GM18867 (cell line): ENCODE measurements around the gene UBE2U.

ENCODE experiments used
- ATAC-seq: cut with Tn5 transposase; IDR thresholded peaks from one replicate; pipeline ENCODE4 v1.9.1; 2021; ENCODE audit warnings: mild to moderate bottlenecking, moderate library complexity; ENCODE audit not compliant: unreplicated experiment

The UBE2U gene

DNA sequence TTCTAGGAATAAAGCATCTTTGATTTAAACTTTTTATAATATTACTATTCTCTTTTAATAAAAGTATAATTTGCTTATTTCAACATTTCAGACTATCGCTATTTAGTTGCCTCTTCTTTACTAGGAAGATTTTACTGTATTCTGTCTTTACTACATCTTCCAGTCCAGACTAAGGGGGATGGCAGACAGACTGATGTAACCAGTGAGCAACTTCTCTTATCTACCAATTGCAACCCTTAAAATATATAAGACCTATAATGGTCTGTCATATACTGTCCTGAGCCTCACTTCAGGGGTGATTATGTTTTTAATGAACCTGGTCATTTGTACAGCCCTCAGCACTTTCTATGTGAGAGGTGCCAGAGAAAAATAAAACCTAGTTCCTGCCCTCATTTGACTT lies 87.0 kb downstream of the UBE2U start:
- no peak for ATAC-seq

- ATAC-seq: no peak
Measured at GRCh38 chr1:64291931-64292330, 88.5 kb downstream of the UBE2U start.

DNA sequence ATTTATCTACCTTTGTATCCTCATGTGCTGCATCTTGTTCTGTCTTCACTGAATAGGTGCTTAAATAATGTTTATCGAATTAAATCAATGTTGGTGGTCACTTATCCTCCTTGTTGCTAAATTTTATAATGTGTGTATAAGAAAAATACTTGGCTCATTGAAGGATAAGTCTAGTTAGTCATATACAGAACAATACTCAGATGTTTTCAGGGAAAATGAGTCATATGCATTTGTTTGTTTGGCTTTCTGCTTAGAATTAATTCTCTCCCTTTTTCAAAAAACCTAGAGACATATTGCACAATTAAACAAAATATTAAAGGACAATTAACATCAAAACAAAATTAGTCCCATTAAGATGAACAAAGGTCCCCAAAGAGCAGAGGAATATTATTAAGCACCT lies 89.0 kb downstream of the UBE2U start:
- no peak for ATAC-seq

DNA sequence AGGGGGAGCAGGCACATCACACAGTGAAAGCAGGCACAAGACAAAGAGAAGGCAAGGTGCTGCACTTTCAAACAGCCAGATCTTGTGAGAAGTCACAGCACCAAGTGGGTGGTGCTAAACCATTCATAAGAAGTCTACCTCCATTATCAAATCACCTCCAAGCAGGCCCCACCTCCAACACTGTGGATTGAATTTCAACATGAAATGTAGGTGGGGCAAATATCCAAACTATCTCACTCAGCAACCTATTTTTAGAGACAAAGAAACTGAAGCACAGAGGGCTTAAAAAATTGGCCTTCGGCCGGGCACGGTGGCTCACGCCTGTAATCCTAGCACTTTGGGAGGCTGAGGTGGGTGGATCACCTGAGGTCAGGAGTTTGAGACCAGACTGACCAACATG lies 90.4 kb downstream of the UBE2U start:
- ATAC-seq: no peak

GRCh38 chr1:64295136-64295535 lies 91.7 kb downstream of the UBE2U start:
- no peak for ATAC-seq

DNA sequence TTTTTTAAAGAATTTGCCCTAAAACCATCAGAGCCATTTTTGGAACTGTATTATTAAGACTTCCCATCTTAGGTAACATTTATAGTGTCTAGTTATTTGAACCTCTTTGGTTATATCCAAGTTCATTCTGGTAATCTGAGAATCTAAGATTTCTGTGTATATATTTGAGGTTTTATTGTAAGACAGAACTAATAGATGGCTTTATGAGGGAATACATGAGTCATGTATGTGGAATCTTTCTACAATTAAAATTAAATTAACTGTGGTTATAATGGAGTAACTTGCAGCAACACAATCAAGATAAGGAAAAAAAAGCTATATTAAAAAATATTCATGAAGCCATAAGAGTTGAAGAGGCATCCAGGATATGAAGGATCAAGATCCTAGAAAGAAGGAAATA lies 92.1 kb downstream of the UBE2U start:
- no peak for ATAC-seq

GRCh38 chr1:64296459-64296858 lies 93.0 kb downstream of the UBE2U start:
- ATAC-seq: no peak

GRCh38 chr1:64302194-64302593 lies 98.8 kb downstream of the UBE2U start:
- ATAC-seq: no peak

- ATAC-seq: no peak
Measured at GRCh38 chr1:64302971-64303370, 99.5 kb downstream of the UBE2U start.

- ATAC-seq: no peak
Measured at GRCh38 chr1:64304823-64305222, 101.4 kb downstream of the UBE2U start.

GRCh38 chr1:64308866-64309265 lies 105.4 kb downstream of the UBE2U start:
- no peak for ATAC-seq

DNA sequence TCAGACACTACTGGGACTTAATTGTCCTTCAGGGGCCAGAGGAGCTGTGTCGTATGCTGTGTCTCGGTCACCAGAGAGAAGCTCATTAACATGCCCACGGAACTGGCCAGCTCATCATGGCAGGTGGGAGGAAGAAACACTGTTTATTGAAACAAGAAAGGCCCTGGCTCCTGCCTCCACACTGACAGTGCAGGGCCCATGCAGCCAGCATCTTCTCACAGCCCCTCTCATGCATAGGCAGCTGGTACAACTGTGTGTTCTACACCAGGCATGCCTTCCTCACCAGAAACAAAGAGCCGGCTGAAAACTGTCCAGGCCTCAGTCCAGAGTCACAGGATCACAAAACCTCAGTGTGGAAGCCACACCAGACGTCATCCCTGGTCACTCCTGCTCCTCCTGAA lies 106.0 kb downstream of the UBE2U start:
- ATAC-seq: no peak

DNA sequence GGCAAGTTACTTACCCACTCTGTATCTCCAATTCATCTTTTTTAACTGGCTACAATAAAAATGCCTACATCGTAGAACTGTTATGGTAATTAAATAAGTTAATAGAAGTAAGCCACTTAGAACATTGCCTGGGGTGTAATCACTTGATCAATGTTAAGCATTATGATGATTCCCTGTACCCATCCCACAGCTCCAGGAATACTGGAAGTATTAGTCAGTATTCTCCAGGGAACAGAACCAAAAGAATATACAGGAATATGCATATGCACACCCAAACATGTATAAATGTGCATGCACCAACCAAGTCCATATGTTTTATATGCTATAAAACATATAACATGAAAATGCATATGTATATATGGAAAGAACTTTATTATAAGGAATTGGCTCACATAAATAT lies 107.3 kb downstream of the UBE2U start:
- no peak for ATAC-seq

DNA sequence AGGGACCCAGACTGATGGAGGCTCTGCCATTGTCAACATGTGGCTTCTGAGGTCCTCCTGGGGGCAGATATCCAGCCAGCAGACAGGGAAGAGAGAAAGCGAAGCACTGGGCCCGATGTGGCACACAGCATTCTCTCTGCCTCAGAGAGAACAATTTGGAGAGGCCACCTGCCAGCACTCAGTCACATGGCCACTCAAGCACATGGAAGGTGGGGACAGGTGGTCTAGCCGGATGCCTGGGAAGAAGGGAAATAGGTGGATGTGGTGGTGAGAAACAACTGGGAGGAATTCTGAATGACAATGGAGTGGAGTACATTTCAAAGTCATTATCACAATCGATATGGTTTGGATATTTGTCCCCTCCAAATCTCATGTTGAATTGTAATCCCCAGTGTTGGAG lies 109.0 kb downstream of the UBE2U start:
- no peak for ATAC-seq

DNA sequence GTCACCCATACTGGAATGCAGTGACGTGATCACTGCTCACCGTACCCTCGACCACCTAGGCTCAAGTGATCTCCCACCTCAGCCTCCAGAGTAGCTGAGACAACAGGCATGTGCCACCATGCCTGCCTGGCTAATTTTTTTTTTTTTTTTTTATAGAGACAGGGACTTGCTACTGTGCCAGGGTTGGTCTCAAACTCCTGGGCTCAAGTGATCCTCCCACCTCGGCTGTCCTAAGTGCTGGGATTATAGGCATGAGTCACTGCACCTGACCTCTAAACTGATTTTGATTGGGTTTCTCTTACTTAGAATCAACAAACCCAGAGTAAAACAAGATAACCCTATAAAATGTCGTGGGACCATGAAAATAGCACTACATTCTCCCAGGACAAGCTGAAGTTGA lies 112.0 kb downstream of the UBE2U start:
- no peak for ATAC-seq
